ENCODE measurements around the gene RBP7. TPM values are rescaled to one million over a fixed set of nuclear protein-coding genes. Genes with fewer than 3 reads are reported as not detected.
A peak's percentile ranks its signal among the peaks of the same experiment; 100 is the strongest.

Gene RBP7
- total RNA-seq, 6 experiments from 2014 or later = 1.7 to 5.1 (median 3.0) TPM

DNA sequence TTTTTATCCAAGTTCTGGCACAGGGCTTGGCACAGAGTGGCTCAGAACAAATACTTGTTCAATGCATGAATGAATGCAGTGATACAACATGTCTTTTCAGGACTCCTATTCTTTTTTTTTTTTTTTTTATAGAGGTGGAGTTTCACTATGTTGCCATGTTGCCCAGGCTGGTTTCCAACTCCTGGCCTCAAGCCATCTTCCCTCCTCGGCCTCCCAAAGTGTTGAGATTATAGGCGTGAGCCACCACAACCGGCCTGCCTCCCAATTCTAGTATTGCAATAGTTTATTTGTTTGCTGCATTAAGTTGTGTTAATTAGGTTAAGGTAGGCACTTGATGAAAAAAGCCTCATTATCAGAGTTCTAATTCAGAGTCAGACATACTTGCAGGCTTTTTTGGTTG lies 53.6 kb downstream of the RBP7 start:
- H3K4me1 ChIP-seq = peaks cover 0 to 19% (median 6%) of the 10 kb centered on the region in 4 donors
- WGBS (ENCODE audit: insufficient coverage, low coverage, low lambda C conversion rate, missing lambda C conversion rate) = 58% methylated on average over 3 of the region's 3 CpGs

DNA sequence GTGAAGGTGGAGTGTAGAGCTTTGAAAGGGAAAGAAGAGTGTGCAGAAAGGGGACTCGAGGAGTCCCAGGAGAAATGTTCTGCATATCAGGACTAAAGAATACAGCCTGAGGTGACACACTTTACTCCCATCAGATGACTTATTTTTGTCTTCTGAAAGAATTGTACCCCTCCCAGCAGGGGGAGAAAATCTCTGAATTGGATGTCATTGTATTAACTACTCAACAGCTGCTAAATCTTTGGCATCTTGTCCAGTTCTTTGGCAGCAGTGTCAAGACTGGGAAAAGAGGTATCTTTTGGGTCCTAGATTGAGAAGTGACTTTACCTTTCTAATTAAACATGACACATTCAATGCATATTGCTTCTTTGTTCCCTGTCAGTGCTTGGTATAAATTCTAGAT lies 54.6 kb downstream of the RBP7 start:
- 91% methylated on average over 1 of the region's 1 CpG for WGBS (ENCODE audit: insufficient coverage, low coverage, low lambda C conversion rate, missing lambda C conversion rate)
- Histone ChIP-seq H3K27ac (no peak overlapping the region), H3K4me1 (peaks cover 0 to 21% (median 9%) of the 10 kb centered on the region in 4 donors), H3K4me3 (no peak overlapping the region), H3K9me3 (no peaks in the 10 kb centered on the region), H3K36me3 (peaks cover 0 to 8% (median 0%) of the 10 kb centered on the region in 4 donors), H3K27me3 (no peaks in the 10 kb centered on the region)
- TF ChIP-seq POLR2A (IDR thresholded peaks at IDR 0.05) = no peak
- TF ChIP-seq, protein P1, sequence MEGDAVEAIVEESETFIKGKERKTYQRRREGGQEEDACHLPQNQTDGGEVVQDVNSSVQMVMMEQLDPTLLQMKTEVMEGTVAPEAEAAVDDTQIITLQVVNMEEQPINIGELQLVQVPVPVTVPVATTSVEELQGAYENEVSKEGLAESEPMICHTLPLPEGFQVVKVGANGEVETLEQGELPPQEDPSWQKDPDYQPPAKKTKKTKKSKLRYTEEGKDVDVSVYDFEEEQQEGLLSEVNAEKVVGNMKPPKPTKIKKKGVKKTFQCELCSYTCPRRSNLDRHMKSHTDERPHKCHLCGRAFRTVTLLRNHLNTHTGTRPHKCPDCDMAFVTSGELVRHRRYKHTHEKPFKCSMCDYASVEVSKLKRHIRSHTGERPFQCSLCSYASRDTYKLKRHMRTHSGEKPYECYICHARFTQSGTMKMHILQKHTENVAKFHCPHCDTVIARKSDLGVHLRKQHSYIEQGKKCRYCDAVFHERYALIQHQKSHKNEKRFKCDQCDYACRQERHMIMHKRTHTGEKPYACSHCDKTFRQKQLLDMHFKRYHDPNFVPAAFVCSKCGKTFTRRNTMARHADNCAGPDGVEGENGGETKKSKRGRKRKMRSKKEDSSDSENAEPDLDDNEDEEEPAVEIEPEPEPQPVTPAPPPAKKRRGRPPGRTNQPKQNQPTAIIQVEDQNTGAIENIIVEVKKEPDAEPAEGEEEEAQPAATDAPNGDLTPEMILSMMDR (IDR thresholded peaks at IDR 0.05) = no peak
- DNase-seq (no peak), ATAC-seq (no peak)
- intact Hi-C loops (cut with DNase I) = no loop called here

More for the DNA sequence above, 53.6 kb downstream of the RBP7 start:
- Histone ChIP-seq H3K27ac (no peak overlapping the region), H3K4me3 (no peak overlapping the region), H3K36me3 (peaks cover 0 to 8% (median 0%) of the 10 kb centered on the region in 4 donors), H3K9me3 (no peaks in the 10 kb centered on the region), H3K27me3 (no peaks in the 10 kb centered on the region)
- intact Hi-C loops (cut with DNase I) = no loop called here
- TF ChIP-seq, protein P1 (IDR thresholded peaks at IDR 0.05) = no peak
- TF ChIP-seq POLR2A (IDR thresholded peaks at IDR 0.05) = no peak
- ATAC-seq = no peak
- DNase-seq = no peak

DNA sequence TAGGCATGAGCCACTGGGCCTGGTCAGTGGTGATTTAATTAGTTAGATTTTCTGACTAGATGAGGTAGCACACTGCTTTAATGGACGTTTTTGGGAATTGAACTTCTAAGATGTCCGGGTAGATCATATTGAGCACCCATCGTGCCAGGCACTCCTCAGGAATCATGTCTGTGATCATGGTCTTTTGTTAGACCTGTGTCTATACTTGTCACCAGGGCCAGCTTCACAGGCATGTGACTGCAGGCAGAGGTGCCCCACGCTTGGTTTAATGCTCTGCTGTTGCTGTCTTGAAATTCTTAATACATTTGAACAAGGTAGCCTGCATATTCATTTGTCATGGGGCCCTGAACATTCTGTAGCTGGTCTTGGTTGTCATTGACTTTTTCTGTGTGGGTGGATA lies 55.3 kb downstream of the RBP7 start:
- Histone ChIP-seq H3K36me3 (peaks cover 0 to 8% (median 0%) of the 10 kb centered on the region in 4 donors), H3K4me1 (peaks cover 0 to 23% (median 14%) of the 10 kb centered on the region in 4 donors), H3K4me3 (no peak overlapping the region), H3K9me3 (no peaks in the 10 kb centered on the region), H3K27ac (no peak overlapping the region), H3K27me3 (no peaks in the 10 kb centered on the region)
- no peak for ATAC-seq
- no peak for DNase-seq
- 93% methylated on average over 2 of the region's 4 CpGs for WGBS (ENCODE audit: insufficient coverage, low coverage, low lambda C conversion rate, missing lambda C conversion rate)
- TF ChIP-seq, protein P1 (IDR thresholded peaks at IDR 0.05) = no peak
- TF ChIP-seq POLR2A (IDR thresholded peaks at IDR 0.05) = no peak
- intact Hi-C loops (cut with DNase I) = no loop called here

DNA sequence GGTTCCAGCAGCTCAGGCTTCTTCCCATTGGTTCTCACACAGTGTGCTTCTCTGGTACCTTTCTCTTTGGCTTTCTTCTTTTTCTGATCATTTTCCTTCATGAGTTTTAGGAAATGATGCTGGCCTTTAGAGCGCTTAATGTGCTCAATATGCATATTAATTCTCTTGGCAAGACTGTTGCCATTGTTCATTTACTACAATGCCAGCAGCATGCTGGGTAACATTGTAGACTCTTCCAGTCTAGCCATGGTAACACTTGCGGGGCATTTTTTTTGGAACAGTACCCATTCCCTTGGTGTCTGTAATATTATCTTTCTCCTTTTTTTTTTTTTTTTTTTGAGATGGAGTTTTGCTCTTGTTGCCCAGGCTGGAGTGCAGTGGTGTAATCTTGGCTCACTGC lies 57.4 kb downstream of the RBP7 start:
- DNase-seq (no peak), ATAC-seq (no peak)
- H3K27me3 ChIP-seq = no peaks in the 10 kb centered on the region
- no peak overlapping the region for H3K4me3 ChIP-seq
- intact Hi-C loops (cut with DNase I) = no loop called here
- 100% methylated on average over 2 of the region's 2 CpGs for WGBS (ENCODE audit: insufficient coverage, low coverage, low lambda C conversion rate, missing lambda C conversion rate)
- no peaks in the 10 kb centered on the region for H3K9me3 ChIP-seq
- peaks cover 0 to 35% (median 19%) of the 10 kb centered on the region in 4 donors for H3K4me1 ChIP-seq
- H3K27ac ChIP-seq = no peak overlapping the region
- H3K36me3 ChIP-seq = peaks cover 0 to 8% (median 0%) of the 10 kb centered on the region in 4 donors
- TF ChIP-seq POLR2A (IDR thresholded peaks at IDR 0.05) = no peak
- TF ChIP-seq, protein P1 (IDR thresholded peaks at IDR 0.05) = no peak

DNA sequence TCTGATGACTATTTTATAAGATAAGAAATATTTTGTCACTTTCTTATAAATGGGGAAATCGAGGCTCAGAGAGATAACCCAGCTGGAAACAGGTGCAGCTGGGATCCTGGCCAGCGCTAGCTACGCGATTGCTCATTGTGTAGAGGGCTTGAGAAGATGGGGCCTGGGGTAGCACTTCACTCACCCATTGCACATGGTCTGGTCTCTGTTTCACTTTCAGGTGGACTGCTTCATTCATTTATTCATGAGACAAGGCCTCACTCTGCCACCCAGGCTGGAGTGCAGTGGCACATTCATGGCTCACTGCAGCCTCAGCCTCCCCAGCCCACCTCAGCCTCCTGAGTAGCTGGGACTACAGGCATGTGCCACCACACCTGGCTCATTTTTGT lies 59.6 kb downstream of the RBP7 start:
- 50% methylated on average over 3 of the region's 4 CpGs for WGBS (ENCODE audit: insufficient coverage, low coverage, low lambda C conversion rate, missing lambda C conversion rate)
- Histone ChIP-seq H3K9me3 (no peaks in the 10 kb centered on the region), H3K4me3 (no peak overlapping the region), H3K36me3 (no peaks in the 10 kb centered on the region), H3K27ac (peak overlapping the region in 2 of 3 donors; percentile 33 to 47), H3K4me1 (peaks cover 0 to 35% (median 19%) of the 10 kb centered on the region in 4 donors), H3K27me3 (no peaks in the 10 kb centered on the region)
- DNase-seq = no peak
- intact Hi-C loops (cut with DNase I) = no loop called here
- TF ChIP-seq, protein P1 (IDR thresholded peaks at IDR 0.05) = no peak
- no peak for TF ChIP-seq POLR2A (IDR thresholded peaks at IDR 0.05)
- peak; percentile 23 to 54 (median 38) for ATAC-seq
